Neuronal stem cell (in vitro differentiated cells): ENCODE measurements around the gene LPIN1.

Experiments
- DNase-seq: peaks from one replicate; pipeline ENCODE4 v3.0.0-alpha.2; 2013; ENCODE audit warnings: low spot score
- H2AFZ ChIP-seq: one replicate; pipeline ENCODE4 v1.6.1; 2013; ENCODE audit warnings: mild to moderate bottlenecking, low read length, inconsistent platforms
- H2AK5ac ChIP-seq: 2 replicates; pipeline ENCODE4 v1.6.1; 2013; ENCODE audit warnings: low read depth, mild to moderate bottlenecking, inconsistent platforms, low read length, moderate library complexity, mixed read lengths
- H2BK120ac ChIP-seq: 2 replicates; pipeline ENCODE4 v1.6.1; 2013; ENCODE audit warnings: low read depth, mild to moderate bottlenecking, inconsistent platforms, low read length, moderate library complexity, mixed read lengths
- H2BK12ac ChIP-seq: one replicate; pipeline ENCODE4 v1.6.1; 2013; ENCODE audit warnings: low read length, inconsistent platforms
- H2BK15ac ChIP-seq: 2 replicates; pipeline ENCODE4 v1.6.1; 2013; ENCODE audit warnings: mild to moderate bottlenecking, low read length, inconsistent platforms, mixed read lengths
- H2BK5ac ChIP-seq: one replicate; pipeline ENCODE4 v1.6.1; 2013; ENCODE audit warnings: inconsistent platforms, mild to moderate bottlenecking, low read length, moderate library complexity
- H3K14ac ChIP-seq: one replicate; pipeline ENCODE4 v1.6.1; 2013; ENCODE audit warnings: low read length, inconsistent platforms
- H3K18ac ChIP-seq: 2 replicates; pipeline ENCODE4 v1.6.1; 2013; ENCODE audit warnings: low read length, inconsistent platforms
- H3K23ac ChIP-seq: 2 replicates; pipeline ENCODE4 v1.6.1; 2013; ENCODE audit warnings: low read depth, mild to moderate bottlenecking, mixed read lengths, low read length, inconsistent platforms; ENCODE audit not compliant: poor library complexity
- H3K27ac ChIP-seq: replicated peaks from 3 replicates; pipeline ENCODE4 v1.5.1; 2013; ENCODE audit warnings: low read length, inconsistent platforms
- H3K27me3 ChIP-seq, 3 experiments: 2 replicates each; pipeline ENCODE4 v1.6.1; 2013; ENCODE audit warnings: low read length in 3 of 3, mild to moderate bottlenecking in 2 of 3, inconsistent platforms in 1 of 3, low read depth in 1 of 3, mixed read lengths in 1 of 3, moderate library complexity in 1 of 3; ENCODE audit not compliant: control insufficient read depth in 3 of 3, insufficient read depth in 3 of 3
- H3K36me3 ChIP-seq, 2 donors: replicated peaks in 1 of 2; 2 replicates each; pipeline ENCODE4 v1.6.1; 2013; ENCODE audit warnings: low read length in 2 of 2; ENCODE audit not compliant: control insufficient read depth in 2 of 2, insufficient read depth in 2 of 2
- H3K4ac ChIP-seq: 2 replicates; pipeline ENCODE4 v1.6.1; 2013; ENCODE audit warnings: inconsistent platforms, mild to moderate bottlenecking, low read length, moderate library complexity
- H3K4me1 ChIP-seq, 2 donors: 1 replicate in 1 of 2; 2 replicates in 1 of 2; pipeline ENCODE4 v1.6.1; 2013; ENCODE audit warnings: low read length in 2 of 2, low read depth in 1 of 2; ENCODE audit not compliant: control insufficient read depth in 2 of 2, insufficient read depth in 1 of 2
- H3K4me2 ChIP-seq: one replicate; pipeline ENCODE4 v1.6.1; 2013; ENCODE audit warnings: mild to moderate bottlenecking, low read length, inconsistent platforms; ENCODE audit not compliant: insufficient read depth, poor library complexity, severe bottlenecking
- H3K4me3 ChIP-seq, 2 donors: 2 replicates each; pipeline ENCODE4 v1.5.1; 2013; ENCODE audit warnings: low read length in 2 of 2, mild to moderate bottlenecking in 2 of 2, inconsistent platforms in 1 of 2, moderate library complexity in 1 of 2
- H3K79me1 ChIP-seq: one replicate; pipeline ENCODE4 v1.6.1; 2013; ENCODE audit warnings: low read depth, mild to moderate bottlenecking, inconsistent platforms, low read length, moderate library complexity
- H3K9ac ChIP-seq: one replicate; pipeline ENCODE4 v1.6.1; 2013; ENCODE audit warnings: mild to moderate bottlenecking, low read depth, low read length, inconsistent platforms; ENCODE audit not compliant: poor library complexity
- H3K9me3 ChIP-seq, 2 donors: replicated peaks in 1 of 2; 2 replicates each; pipeline versions ENCODE3 to v1.6.1; 2013; ENCODE audit warnings: low read length in 2 of 2, mild to moderate bottlenecking in 2 of 2, inconsistent platforms in 1 of 2, low read depth in 1 of 2, mixed read lengths in 1 of 2, moderate library complexity in 1 of 2; ENCODE audit not compliant: control insufficient read depth in 2 of 2, insufficient read depth in 1 of 2
- H4K8ac ChIP-seq: one replicate; pipeline ENCODE4 v1.6.1; 2013; ENCODE audit warnings: low read depth, mild to moderate bottlenecking, inconsistent platforms, low read length, moderate library complexity
- H4K91ac ChIP-seq: one replicate; pipeline ENCODE4 v1.6.1; 2013; ENCODE audit warnings: low read length, low read depth, mild to moderate bottlenecking, inconsistent platforms; ENCODE audit not compliant: poor library complexity
- WGBS, 2 donors: extraction: QIAGEN DNeasy Blood & Tissue Kit; methylation state at CpG; one replicate each; pipeline ENCODE4 v1.1.7; 2013; ENCODE audit warnings: missing lambda C conversion rate in 2 of 2, mixed read lengths in 1 of 2; ENCODE audit not compliant: insufficient read length in 2 of 2, insufficient replicate concordance in 1 of 2; ENCODE audit errors: extremely low coverage in 2 of 2; 5-methylcytosine and 5-hydroxymethylcytosine counted together

LPIN1 gene

DNA sequence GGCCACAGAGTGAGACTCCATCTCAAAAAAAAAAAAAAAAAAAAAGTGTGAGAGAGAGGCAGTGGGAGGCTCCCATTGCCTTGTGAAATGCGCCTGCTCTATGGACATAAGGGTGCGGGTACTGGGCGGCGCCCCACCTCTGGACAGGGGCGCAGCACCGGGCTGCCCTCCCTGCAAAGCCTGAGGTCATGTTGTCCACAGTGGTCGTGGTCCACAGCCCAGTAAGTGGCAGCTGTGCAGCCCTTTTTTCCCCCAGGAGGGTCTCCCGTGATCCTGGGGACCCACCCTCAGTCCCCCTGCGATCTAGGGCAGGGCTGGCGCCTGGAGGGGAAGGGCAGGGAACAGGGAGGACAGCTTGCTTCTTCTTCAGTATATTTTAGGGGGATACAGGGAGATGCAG lies 37.8 kb downstream of the LPIN1 start:
- H3K14ac ChIP-seq, result no peak overlapping the region
- WGBS, 2 donors, result no CpG with 5 or more reads among the region's 10 CpGs

GRCh38 chr2:11784747-11785610 lies 38.5 kb downstream of the LPIN1 start:
- H3K23ac ChIP-seq, result peak overlapping the region; percentile 74
- H2BK120ac ChIP-seq, result no peak overlapping the region
- peaks cover 62 to 97% of the 10 kb centered on the region in 2 donors for H3K36me3 ChIP-seq
- H3K9ac ChIP-seq, result peak overlapping the region; percentile 31
- peaks cover 0 to 5% of the 10 kb centered on the region in 2 donors for H3K9me3 ChIP-seq
- H2AK5ac ChIP-seq, result no peak overlapping the region
- H3K18ac ChIP-seq, result peak overlapping the region; percentile 88
- no CpG with 5 or more reads among the region's 50 CpGs for WGBS, 2 donors
- no peak overlapping the region for H2BK12ac ChIP-seq
- H3K14ac ChIP-seq, result no peak overlapping the region
- no peak overlapping the region for H4K8ac ChIP-seq
- H3K4me2 ChIP-seq, result peak overlapping the region; percentile 63
- peak overlapping the region in 1 of 2 donors; percentile 64 for H3K4me3 ChIP-seq
- no peak overlapping the region for H3K27ac ChIP-seq
- H4K91ac ChIP-seq, result no peak overlapping the region
- H3K4ac ChIP-seq, result no peak overlapping the region
- H2AFZ ChIP-seq, result peak overlapping the region; percentile 51
- peaks cover 0 to 2% (median 0%) of the 10 kb centered on the region in 3 experiments for H3K27me3 ChIP-seq
- H2BK5ac ChIP-seq, result no peak overlapping the region
- DNase-seq, result peak; percentile 48
- H3K4me1 ChIP-seq, result peaks cover 0 to 3% of the 10 kb centered on the region in 2 donors
- no peaks in the 10 kb centered on the region for H3K79me1 ChIP-seq
- H2BK15ac ChIP-seq, result no peak overlapping the region

More for the DNA sequence above, 37.8 kb downstream of the LPIN1 start:
- H2BK12ac ChIP-seq, result no peak overlapping the region
- H3K9ac ChIP-seq, result no peak overlapping the region
- no peak overlapping the region for H4K91ac ChIP-seq
- peaks cover 0 to under 1% (median 0%) of the 10 kb centered on the region in 3 experiments for H3K27me3 ChIP-seq
- H2AK5ac ChIP-seq, result no peak overlapping the region
- H3K4me3 ChIP-seq, result no peak overlapping the region
- no peak overlapping the region for H2BK15ac ChIP-seq
- H2AFZ ChIP-seq, result no peak overlapping the region
- H3K4me1 ChIP-seq, result peaks cover 0 to 2% of the 10 kb centered on the region in 2 donors
- peaks cover 0 to 4% of the 10 kb centered on the region in 2 donors for H3K9me3 ChIP-seq
- peaks cover 60 to 95% of the 10 kb centered on the region in 2 donors for H3K36me3 ChIP-seq
- no peak overlapping the region for H3K27ac ChIP-seq
- no peak overlapping the region for H2BK120ac ChIP-seq
- no peaks in the 10 kb centered on the region for H3K79me1 ChIP-seq
- H3K23ac ChIP-seq, result peak overlapping the region; percentile 52
- DNase-seq, result no peak
- no peak overlapping the region for H2BK5ac ChIP-seq
- no peak overlapping the region for H3K4me2 ChIP-seq
- no peak overlapping the region for H4K8ac ChIP-seq
- no peak overlapping the region for H3K4ac ChIP-seq
- H3K18ac ChIP-seq, result no peak overlapping the region

DNA sequence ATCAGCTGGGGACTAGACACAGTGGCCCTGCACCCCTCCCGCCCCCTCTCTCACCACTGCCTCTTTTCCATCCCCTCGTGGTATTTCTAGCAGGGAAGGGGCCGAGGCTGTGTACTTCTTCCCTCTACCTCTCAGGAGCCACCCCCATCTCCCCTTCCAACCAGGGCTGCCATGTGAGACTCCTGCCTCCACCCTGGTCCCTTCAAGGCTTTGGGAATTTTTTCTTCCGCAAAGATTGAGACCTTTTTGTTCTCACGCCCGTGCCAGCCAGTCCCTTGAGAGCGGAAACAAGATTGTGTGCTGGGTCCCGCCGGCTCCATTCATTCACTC lies 39.1 kb downstream of the LPIN1 start:
- no peaks in the 10 kb centered on the region for H3K79me1 ChIP-seq
- no peak overlapping the region for H3K14ac ChIP-seq
- H3K27ac ChIP-seq, result no peak overlapping the region
- H3K4me1 ChIP-seq, result peaks cover 0 to 3% of the 10 kb centered on the region in 2 donors
- no peak overlapping the region for H4K91ac ChIP-seq
- H2AFZ ChIP-seq, result no peak overlapping the region
- no peak overlapping the region for H3K4me2 ChIP-seq
- H3K27me3 ChIP-seq, result peaks cover 0 to 2% (median 0%) of the 10 kb centered on the region in 3 experiments
- peaks cover 62 to 97% of the 10 kb centered on the region in 2 donors for H3K36me3 ChIP-seq
- H2BK120ac ChIP-seq, result no peak overlapping the region
- H3K4ac ChIP-seq, result no peak overlapping the region
- no peak overlapping the region for H2BK15ac ChIP-seq
- H3K4me3 ChIP-seq, result no peak overlapping the region
- no CpG with 5 or more reads among the region's 9 CpGs for WGBS, 2 donors
- H2BK5ac ChIP-seq, result no peak overlapping the region
- H3K9me3 ChIP-seq, result peaks cover 5% of the 10 kb centered on the region in 2 donors
- no peak overlapping the region for H4K8ac ChIP-seq
- H2AK5ac ChIP-seq, result no peak overlapping the region
- H2BK12ac ChIP-seq, result no peak overlapping the region
- no peak for DNase-seq
- no peak overlapping the region for H3K18ac ChIP-seq
- H3K9ac ChIP-seq, result no peak overlapping the region
- H3K23ac ChIP-seq, result peak overlapping the region; percentile 74

DNA sequence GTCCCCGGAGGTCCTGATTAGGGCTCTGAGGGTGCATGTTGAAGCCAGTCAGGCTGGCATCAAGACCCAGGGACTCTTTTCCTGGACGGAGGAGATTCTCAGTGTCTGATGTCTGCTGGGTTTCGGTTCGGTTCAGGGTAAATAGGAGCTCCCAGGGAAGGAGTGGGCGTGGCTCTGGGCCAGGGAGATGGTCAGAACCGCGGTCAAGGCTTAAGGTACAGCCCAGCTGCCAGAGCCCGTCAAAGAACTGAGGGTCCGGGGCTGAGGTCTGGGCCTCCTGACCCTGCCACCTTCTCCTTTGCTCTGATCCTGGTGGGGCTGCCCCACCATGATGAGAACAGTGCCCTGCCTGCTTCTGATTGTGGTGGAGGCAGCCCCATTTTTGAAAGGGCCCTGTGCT lies 39.8 kb downstream of the LPIN1 start:
- H3K9ac ChIP-seq, result no peak overlapping the region
- no peak overlapping the region for H2BK5ac ChIP-seq
- no peak overlapping the region for H2BK15ac ChIP-seq
- H3K4me3 ChIP-seq, result no peak overlapping the region
- no peak for DNase-seq
- no peak overlapping the region for H3K4me2 ChIP-seq
- peaks cover 5 to 12% of the 10 kb centered on the region in 2 donors for H3K9me3 ChIP-seq
- H3K27me3 ChIP-seq, result peaks cover 0 to 2% (median 0%) of the 10 kb centered on the region in 3 experiments
- H3K36me3 ChIP-seq, result peaks cover 59 to 97% of the 10 kb centered on the region in 2 donors
- H3K4me1 ChIP-seq, result peaks cover 0 to 3% of the 10 kb centered on the region in 2 donors
- H3K14ac ChIP-seq, result no peak overlapping the region
- no peak overlapping the region for H3K18ac ChIP-seq
- no peak overlapping the region for H3K23ac ChIP-seq
- no peak overlapping the region for H2BK12ac ChIP-seq
- no peak overlapping the region for H3K27ac ChIP-seq
- no peaks in the 10 kb centered on the region for H3K79me1 ChIP-seq
- WGBS, 2 donors, result no CpG with 5 or more reads among the region's 9 CpGs
- no peak overlapping the region for H2AFZ ChIP-seq
- H2BK120ac ChIP-seq, result no peak overlapping the region
- no peak overlapping the region for H4K8ac ChIP-seq
- no peak overlapping the region for H3K4ac ChIP-seq
- no peak overlapping the region for H4K91ac ChIP-seq
- no peak overlapping the region for H2AK5ac ChIP-seq
